UCSD-AML1 (cell line): Measurements from ENCODE around the gene TMEM37.

ENCODE experiments used
- DNase-seq: peaks from one replicate; lab custom pipeline; 2025; ENCODE audit not compliant: unreplicated experiment; lab: John Stamatoyannopoulos, UW

The TMEM37 gene

DNA sequence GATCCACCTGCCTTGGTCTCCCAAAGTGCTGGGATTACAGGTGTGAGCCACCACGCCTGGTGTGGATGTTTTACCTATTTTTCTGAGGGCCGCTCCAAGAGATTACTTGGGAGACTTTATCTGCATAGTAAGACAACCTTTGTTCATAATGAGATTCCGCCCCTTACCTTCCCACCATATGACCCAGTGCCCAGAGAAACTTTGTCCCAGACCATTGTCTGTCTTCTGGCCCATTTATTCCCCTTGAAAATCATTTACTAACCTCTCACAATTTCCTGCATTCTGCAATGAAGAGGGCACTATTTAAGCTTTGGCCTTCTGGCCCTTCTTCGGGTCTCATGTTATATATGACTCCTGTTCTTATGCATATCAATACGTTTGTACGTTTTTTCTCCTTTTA is 13.7 kb upstream of the TMEM37 start:
- DNase-seq, result no peak

DNA sequence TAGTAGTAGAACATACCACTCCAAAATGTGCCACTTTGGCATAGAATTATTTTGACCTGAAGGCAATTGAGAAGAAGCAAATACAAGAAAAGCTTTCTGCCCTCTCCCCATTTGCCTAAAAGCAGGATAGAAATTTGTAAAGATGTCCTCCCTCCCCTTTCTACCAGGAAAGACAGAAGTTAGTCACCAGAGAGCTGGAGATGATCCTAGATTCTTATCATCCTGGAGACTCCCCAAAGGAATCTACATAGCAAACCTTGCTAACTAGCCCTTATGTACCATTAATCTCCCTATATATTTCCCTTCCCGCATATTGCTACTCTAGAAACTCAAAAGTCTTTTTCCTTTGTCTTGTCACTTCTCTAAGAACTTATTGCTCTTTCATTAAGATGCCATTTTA is 12.6 kb upstream of the TMEM37 start:
- no peak for DNase-seq

DNA sequence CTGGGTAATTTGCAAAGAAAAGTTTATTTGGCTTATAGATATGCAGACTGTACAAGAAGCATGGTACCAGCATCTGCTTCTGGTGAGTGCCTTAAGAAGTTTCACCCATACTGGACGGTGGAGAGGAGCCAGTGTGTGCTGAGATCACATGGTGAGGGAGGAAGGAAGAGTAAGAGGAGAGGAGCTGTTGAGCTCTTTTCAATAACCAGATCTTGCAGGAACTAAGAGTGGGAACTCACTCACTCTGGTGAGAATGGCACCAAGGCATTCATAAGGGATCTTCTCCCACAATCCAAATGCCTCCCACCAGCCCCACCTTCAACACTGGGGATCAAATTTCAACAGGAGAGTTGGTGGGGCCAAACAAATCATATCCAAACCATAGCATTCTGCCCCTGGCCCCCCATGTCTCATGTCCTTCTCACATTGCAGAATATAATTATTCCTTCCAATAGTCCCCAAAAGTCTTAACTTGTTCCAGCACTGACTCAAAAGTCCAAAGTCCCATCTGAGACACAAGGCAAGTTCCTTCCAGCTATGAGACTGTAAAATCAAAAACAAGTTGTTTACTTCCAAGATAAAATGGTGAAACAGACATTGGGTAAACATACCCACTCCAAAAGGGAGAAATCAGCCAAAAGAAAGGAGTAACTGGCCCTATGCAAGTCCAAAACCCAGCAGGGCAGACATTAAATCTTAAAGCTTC is 11.7 kb upstream of the TMEM37 start:
- DNase-seq, result no peak

DNA sequence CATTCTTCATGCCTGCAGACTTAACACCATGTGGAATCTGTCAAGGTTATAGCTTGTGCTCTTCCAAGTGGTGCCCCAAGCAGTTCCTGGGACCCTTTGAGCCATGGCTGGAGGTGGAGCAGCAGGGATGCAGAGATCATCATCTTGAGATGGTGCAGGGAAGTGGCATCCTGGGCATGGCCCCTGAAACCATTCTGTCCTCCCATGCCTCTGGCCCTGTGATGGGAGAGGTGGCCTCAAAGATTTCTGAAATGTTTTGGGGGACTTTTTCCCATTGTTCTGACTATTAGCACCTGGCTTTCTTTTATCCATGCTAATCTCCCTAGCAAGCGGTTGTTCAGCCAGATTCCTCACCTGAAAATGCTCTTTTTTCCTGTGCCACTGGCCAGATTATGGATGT is 10.3 kb upstream of the TMEM37 start:
- no peak for DNase-seq

DNA sequence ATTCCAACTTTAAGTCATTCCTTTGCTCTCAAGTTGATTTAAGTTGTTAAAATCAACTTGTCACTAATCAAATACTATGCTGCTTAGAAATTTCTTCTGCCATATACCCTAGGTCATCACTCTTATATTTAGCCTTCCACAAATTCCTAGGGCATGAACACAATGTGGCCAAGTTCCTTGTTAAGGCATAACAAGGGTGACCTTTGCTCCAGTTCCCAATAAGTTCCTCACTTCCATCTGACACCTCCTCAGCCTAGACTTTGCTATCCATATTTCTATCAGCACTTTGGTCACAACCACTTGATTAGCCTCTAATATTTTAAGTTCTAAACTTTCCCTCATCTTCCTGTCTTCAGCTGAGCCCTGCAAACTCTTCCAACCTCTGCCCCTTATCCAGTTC is 9.9 kb upstream of the TMEM37 start:
- no peak for DNase-seq

DNA sequence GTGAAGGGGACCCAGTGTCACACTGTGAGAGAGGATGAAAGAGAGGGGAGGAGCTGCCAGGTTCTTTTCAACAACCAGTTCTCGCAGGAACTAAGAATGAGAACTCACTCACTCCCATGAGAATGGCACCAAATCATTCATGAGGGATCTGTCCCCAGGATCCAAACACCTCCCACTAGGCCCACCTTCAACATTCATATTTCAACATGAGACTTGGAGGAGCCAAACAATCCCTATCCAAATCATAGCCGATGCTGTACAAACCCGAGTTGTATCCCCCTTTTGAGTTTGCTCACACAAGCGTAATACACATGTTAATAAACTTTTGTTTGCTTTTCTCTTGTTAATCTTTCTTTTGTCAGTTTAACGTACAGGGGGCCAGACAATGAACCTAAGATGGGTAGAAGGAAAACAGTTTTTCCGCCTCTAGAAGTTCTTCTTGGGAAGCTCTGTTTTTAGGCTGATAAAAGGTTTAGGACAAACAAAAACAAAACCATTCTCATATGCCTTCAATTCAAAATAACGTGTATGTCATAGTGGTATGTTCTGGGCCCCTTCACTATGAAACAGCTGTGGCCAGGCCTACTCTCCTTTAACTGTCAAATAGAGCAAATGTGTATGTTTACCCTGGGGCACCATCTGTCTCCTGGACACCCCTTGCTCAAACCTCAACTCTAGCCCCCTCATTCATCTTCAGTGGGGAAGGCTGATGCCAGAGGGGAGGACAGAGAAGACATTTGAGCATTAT is 9.1 kb upstream of the TMEM37 start:
- no peak for DNase-seq

DNA sequence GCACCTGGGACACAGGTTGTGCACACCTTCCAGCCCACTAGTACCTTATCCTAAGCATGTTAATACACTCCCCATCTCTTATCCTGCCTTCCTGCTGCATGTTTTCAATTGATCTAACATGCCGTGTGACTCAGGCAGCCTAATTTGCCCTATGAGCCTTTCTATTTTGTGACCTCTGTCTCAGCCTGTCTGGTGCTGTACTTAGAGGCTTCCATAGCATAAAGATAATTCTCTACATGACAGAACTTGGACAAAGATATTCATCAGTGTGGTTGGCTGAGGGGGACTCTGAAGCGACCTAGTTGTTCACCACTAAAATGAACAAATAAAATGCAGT is 8.6 kb upstream of the TMEM37 start:
- DNase-seq, result no peak

DNA sequence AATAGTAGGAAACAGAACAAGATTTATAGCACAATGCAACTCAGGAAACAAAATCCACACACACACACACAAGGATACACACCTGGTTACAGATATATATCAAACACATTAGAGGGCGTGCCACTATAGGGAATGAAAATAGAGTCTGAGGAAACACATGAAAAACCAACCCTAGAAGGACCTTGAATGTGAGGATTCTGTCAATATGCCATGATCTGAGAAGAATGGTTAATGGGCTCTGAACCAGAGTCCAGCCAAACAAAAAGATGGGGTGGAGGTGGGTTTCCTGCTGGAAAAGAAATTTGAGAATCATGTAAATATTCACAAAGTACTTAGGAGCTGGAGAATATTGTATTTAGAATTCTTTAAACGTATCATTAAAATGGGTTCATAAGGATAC is 7.8 kb upstream of the TMEM37 start:
- no peak for DNase-seq

DNA sequence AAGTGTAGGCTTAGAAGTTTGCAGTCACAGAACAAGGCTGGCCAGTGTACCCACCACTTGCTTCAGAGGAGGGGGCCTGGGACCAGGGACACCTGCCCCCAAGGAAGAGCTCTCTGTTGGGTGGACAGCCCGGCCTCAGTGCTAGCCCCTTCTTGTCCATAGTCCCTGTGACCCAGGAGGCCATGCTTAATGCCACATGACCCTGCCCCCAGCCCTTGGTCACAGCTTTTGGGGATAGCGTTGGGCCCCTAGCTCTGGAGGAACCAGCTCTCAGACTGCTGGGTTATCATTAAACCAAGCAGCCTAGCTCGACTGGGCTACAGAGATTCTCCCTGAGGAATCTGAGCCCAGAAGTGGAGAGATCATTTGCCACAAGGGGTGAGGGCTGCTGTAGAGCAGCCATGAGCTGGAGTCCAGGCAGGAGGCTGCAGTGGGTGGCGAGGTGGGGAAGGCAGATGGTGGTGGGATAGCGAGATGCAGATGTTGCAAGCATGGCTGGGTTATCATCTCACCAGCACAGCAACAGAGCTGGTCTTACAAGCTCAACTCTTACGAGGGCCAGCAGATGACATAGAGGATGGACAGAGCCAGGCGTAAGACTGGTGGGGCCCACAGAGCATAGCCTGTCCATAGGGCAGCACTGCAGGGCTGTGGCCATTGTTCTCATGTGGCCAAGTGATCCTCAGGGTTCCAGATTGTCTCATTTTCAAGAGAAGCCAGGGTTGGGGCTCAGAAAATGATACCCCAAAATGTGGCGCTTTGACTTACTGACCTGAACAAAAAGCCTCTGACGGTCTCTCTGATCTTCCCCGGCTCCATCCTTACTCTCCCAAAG is 7.2 kb upstream of the TMEM37 start:
- no peak for DNase-seq

DNA sequence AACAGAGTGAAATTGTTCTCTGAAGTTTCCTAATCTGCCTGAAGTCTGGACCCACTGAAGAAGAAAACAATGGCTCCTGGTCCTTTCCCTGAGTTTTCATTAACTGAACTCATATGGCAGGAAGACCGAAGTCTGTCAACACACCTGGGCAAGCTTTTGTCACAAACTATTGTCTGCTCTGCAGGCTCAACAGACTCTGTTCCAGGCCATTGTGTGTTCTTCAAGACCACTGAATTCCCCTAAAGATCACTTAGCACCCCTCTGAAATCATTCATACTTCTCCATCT is 6.6 kb upstream of the TMEM37 start:
- DNase-seq, result no peak

DNA sequence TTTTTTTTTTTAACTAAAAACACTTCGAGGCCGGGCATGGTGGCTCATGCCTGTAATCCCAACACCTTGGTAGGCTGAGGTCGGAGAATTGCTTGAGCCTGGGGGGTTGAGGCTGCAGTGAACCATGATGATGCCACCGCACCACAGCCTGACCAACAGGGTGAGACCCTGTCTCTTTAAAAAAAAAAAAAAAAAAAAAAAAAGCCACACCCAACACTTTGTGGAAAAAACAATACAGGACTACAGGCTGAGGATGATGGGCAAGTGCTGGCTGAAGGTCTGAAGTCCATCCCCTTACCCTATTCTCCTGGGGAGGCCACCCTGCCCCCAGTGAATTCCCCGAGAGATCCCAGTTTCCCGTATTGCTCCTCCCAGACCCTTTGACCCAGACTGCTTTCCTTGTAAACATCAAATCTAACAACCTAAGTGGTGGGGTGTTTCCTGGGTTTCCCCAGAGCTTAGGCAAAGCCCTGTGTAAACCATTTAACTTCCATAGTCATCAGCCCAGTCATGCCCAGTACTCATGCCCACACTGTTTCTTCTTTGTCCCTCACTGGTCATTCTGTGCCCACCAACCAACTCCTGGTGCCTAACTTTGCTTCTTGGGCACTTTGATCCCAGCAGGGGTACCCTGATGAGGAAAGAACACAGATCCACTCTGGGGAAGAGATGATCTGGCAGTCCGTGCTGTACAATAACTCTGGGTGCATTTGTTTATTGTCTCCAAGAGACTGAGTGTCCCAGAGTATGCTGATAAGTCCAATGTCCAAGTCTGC is 5.8 kb upstream of the TMEM37 start:
- DNase-seq, result no peak

DNA sequence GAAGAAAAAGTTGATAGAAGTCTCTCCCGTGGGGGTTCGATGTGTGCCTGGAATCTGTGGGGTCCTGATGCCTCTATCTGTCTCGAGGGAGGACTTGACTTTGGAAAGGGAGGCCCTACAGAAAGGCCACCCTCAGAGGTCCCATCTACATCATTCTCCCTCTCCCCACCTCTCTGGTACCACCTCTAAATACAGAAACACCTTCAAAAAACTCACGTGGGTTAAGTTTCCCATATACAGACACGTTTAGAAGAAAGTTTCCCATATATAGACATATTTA is 5.3 kb upstream of the TMEM37 start:
- no peak for DNase-seq

DNA sequence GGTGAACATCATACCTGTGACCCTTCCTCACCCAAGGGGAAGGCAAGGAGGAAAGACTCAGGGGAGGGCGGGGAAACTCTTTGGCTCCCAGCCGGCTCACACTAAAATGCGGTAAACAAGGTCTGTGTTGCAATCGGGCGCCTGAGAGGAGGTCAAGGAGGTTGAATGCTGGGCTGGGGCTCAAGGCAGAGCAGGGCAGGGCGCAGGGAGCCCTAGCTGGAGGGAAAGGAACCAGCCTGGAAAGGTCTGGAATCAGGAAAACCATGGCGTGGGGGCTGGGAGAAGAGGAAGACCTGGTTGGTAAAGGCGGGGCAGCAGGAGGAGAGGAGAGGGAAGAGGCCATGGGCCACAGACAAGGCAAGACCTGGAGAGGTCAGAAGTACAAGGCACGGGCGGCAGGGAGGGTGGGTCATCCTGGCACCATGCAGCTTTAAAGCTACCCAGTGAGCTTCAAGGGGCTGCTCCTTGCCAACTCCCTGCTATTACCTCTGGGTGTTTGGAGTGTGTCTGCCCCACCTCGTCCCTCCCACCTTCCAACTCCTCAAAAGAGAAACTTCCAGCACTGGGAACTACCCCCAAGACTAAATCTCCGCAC is 4.8 kb upstream of the TMEM37 start:
- DNase-seq, result no peak

DNA sequence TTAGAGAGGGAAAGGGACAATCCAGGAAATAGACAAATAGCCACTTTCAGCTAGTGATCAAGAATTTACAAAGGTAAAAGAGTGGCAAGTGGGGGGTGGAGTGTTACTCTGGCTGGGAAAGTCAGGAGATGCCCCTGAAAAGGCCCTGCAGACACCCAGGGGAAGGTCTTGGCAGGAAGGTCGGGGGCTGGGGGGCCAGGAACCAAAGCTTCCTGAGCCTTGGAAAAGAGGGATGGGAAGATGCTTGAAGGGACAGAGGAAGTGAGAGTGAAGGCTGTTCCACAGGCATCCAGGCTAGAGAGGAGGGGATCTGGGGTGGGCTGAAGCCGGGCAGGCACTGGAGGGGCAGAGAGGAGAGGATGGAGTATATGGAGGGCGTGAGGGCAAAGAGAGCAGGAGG is 3.9 kb upstream of the TMEM37 start:
- no peak for DNase-seq

DNA sequence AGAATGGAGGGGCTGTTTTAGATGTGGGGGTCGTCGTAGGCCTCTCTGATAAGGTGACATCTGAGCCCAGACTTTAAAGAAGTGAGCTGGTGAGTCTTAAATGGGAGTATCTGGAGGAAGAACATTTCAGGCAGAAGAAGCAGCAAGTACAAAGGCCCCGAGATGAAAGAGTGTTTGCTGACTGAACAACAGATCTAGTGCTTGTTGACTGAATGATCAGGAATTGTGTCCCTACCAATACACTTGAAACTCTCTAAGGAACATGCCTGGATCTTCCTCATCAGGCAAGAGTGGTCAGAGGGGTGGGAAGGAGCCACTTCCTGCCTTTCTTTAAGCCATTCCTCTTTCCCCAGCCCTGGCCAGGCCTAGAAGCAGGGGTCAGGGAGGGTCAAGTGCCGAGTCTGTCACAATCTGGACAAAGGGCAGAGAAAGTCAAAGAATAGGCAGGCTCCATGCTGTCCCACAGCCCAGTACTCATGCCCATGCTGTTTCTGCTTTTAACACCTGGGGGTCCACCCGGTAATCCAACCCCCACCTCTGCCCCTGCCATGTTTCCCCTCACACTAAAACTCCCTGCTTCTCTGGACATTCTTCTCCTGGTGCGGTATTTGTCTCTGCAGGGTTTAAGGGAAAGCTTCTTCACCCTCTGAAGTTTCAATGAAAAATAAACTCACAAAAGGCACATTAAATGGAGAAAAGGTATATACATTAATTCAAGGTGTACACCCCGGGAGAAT is 3.0 kb upstream of the TMEM37 start:
- no peak for DNase-seq

DNA sequence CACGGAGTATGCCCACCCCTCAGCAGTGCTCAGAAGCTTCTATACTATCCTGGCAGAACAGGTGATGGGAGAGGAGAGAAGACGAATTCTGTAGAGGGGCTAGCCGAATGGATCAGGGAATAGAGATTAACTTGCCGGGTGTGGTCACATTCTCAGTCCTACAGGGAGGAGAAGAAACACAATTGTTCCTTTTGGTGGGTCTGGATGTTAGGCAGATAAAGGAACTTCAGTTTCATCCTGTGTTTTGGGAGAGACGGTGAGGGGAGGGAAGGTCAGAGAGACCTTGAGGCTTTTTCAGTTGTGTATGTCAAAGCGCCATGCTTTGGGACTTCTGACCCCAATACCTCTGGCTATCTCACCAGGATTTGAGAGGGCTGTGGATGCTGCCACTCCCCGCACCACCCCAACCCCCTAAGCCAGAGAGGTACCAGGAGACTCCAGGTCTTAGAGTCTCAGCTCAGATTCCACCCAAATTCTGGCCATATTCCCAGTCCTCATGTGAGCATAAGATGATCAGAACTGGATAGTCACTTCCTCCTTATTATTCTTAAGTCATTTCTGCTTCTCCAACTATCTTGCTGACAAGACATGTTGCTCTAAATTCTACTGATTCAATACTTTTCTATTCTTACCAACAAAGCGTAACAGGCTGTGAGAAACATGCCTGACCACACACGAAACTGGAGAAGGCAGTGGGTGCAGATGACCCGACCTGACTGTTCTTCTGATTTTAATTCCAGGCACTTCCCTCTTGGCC is 2.3 kb upstream of the TMEM37 start:
- no peak for DNase-seq

DNA sequence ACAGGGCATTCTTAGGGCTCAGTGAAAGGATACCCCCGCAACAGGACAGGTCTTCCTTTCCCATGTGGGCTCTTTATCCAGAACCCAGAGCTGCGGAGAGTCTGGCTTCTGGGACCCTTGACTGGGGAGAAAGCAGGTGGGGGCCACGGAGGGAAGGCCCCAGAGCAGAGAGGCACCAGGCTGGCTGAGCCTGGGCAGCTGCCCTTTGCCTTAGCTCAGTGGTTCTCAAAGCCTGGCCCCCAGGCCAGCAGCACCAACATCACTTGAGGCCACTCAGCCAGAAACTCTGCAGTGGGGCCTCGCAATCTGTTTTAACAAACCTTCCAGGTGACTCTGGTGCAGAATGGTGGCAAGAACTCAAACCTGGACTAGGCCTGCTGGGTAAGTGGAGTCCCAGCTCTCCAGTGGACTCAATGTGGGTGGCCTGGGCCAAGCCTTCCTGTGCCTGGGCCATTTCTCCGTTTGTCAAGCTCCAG is 1.6 kb upstream of the TMEM37 start:
- no peak for DNase-seq

DNA sequence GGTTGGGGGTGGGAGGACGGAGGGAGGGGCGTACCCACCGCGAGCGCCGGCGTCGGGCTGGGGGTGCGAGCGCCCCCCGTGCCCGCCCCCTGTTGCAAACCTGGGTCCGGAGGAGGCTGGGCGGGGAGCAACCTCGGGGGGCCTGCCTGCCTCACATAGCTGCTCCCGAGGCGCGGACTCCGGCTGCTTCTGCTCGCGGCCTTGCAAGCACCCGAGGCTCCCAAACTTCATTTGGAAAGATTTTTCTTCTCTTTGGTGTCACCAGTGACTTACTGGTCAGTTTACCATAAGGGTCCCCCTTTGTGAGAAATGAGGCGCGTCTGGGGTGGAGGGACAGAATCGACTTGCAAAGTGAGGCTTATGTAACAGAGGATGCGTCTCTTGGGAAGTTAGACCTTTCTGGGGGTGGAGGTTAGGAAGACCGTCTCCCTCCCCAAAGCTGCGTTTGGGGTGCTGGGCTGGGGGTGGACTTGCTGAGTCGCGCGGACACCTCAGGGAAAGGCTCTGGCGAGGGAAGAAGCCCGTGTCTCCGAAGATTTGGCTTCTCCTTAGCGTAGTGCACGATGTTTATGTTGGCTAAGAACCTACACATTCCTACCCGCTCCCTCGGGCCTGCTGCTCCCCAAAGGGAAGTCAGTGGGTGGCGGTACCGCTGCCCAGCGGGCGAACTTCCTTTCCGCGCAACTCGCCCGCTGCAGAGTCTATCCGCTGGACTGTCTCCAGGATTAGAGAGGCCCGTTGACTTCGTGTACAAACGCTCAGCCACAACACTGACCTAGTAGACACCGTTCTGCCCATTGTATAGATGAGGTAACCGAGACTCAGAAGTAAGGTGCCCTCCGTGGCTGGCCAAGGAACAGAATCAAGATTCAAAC is 559 bp downstream of the TMEM37 start:
- DNase-seq, result no peak
